Chondrocyte (in vitro differentiated cells): Measurements from ENCODE around the gene CCDC12. TPM values are rescaled to one million over a fixed set of nuclear protein-coding genes. Genes with fewer than 3 reads are reported as not detected.
A peak's percentile ranks its signal among the peaks of the same experiment; 100 is the strongest.

ENCODE experiments used
- DNase-seq: peaks from one replicate; pipeline ENCODE4 v3.0.0; 2021; ENCODE audit warnings: mixed read lengths, low spot score
- H3K27ac Mint-ChIP-seq: one replicate; pipeline ENCODE4 v1.8.0; 2021; ENCODE audit warnings: mild to moderate bottlenecking, moderate library complexity, mixed read lengths; ENCODE audit not compliant: unreplicated experiment
- H3K27me3 Mint-ChIP-seq: 2 replicates; pipeline ENCODE4 v1.8.0; 2021; ENCODE audit warnings: low read depth, mixed read lengths
- H3K36me3 Mint-ChIP-seq: 2 replicates; pipeline ENCODE4 v1.8.0; 2021; ENCODE audit warnings: low read depth, mixed read lengths
- H3K4me1 Mint-ChIP-seq: 2 replicates; pipeline ENCODE4 v1.8.0; 2021; ENCODE audit warnings: low read depth, mild to moderate bottlenecking, mixed read lengths
- H3K4me3 Mint-ChIP-seq: one replicate; pipeline ENCODE4 v1.8.0; 2021; ENCODE audit warnings: mild to moderate bottlenecking, moderate library complexity, mixed read lengths; ENCODE audit not compliant: unreplicated experiment
- H3K9me3 Mint-ChIP-seq: 2 replicates; pipeline ENCODE4 v1.8.0; 2021; ENCODE audit warnings: low read depth, mixed read lengths
- total RNA-seq: library from RNA; stranded (reverse); gene quantifications from 3 replicates; pipeline ENCODE4 v1.2.1, GENCODE V29; 2021
- TF ChIP-seq, protein P1 (sequence below): fragments of 200-600 bp; sonication (generic); IDR thresholded peaks from 2 replicates; pipeline ENCODE4 v1.5.0; 2021; ENCODE audit warnings: antibody characterized with exemption, mild to moderate bottlenecking, moderate library complexity

Gene CCDC12
- total RNA-seq, 1 donor from 2014 or later: 21.8 TPM

- peak; percentile 78 for DNase-seq
- no peak overlapping the region for H3K4me3 Mint-ChIP-seq
- no peaks in the 10 kb centered on the region for H3K4me1 Mint-ChIP-seq
- peaks cover 8% of the 10 kb centered on the region for H3K36me3 Mint-ChIP-seq
- H3K27ac Mint-ChIP-seq: no peak overlapping the region
- no peaks in the 10 kb centered on the region for H3K9me3 Mint-ChIP-seq
- no peaks in the 10 kb centered on the region for H3K27me3 Mint-ChIP-seq
- TF ChIP-seq, protein P1, sequence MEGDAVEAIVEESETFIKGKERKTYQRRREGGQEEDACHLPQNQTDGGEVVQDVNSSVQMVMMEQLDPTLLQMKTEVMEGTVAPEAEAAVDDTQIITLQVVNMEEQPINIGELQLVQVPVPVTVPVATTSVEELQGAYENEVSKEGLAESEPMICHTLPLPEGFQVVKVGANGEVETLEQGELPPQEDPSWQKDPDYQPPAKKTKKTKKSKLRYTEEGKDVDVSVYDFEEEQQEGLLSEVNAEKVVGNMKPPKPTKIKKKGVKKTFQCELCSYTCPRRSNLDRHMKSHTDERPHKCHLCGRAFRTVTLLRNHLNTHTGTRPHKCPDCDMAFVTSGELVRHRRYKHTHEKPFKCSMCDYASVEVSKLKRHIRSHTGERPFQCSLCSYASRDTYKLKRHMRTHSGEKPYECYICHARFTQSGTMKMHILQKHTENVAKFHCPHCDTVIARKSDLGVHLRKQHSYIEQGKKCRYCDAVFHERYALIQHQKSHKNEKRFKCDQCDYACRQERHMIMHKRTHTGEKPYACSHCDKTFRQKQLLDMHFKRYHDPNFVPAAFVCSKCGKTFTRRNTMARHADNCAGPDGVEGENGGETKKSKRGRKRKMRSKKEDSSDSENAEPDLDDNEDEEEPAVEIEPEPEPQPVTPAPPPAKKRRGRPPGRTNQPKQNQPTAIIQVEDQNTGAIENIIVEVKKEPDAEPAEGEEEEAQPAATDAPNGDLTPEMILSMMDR: no peak
These were observed 24.6 kb upstream of the CCDC12 start for GRCh38 chr3:47000922-47001730.

GRCh38 chr3:47000198-47000815 is 23.8 kb upstream of the CCDC12 start:
- TF ChIP-seq, protein P1: no peak
- Mint-ChIP-seq H3K27ac (no peak overlapping the region), H3K9me3 (no peaks in the 10 kb centered on the region), H3K4me3 (no peak overlapping the region), H3K4me1 (no peaks in the 10 kb centered on the region), H3K27me3 (no peaks in the 10 kb centered on the region), H3K36me3 (peaks cover 6% of the 10 kb centered on the region)
- peak; percentile 75 for DNase-seq

GRCh38 chr3:46999516-47000197 is 23.1 kb upstream of the CCDC12 start:
- Mint-ChIP-seq H3K4me3 (no peak overlapping the region), H3K36me3 (peaks cover 6% of the 10 kb centered on the region), H3K27ac (no peak overlapping the region), H3K9me3 (no peaks in the 10 kb centered on the region), H3K27me3 (no peaks in the 10 kb centered on the region), H3K4me1 (no peaks in the 10 kb centered on the region)
- TF ChIP-seq, protein P1: no peak
- DNase-seq: peak; percentile 55

- H3K27me3 Mint-ChIP-seq: no peaks in the 10 kb centered on the region
- peaks cover 5% of the 10 kb centered on the region for H3K36me3 Mint-ChIP-seq
- TF ChIP-seq, protein P1: peak; percentile 60
- no peak overlapping the region for H3K27ac Mint-ChIP-seq
- H3K9me3 Mint-ChIP-seq: no peaks in the 10 kb centered on the region
- peak; percentile 82 for DNase-seq
- H3K4me1 Mint-ChIP-seq: no peaks in the 10 kb centered on the region
- H3K4me3 Mint-ChIP-seq: no peak overlapping the region
These were observed 22.4 kb upstream of the CCDC12 start for GRCh38 chr3:46998852-46999515.
